ENCODE results near the gene ORMDL3. TPM values are rescaled to one million over a fixed set of nuclear protein-coding genes. Genes with fewer than 3 reads are reported as not detected.
"Not testable (repeated sequence)": the region's sequence is repeated elsewhere in the genome, so short reads cannot be mapped to it uniquely, and the experiment has no call there.

ORMDL3 gene
- total and polyA plus RNA-seq, 2 donors = 67.6 to 170 TPM

DNA sequence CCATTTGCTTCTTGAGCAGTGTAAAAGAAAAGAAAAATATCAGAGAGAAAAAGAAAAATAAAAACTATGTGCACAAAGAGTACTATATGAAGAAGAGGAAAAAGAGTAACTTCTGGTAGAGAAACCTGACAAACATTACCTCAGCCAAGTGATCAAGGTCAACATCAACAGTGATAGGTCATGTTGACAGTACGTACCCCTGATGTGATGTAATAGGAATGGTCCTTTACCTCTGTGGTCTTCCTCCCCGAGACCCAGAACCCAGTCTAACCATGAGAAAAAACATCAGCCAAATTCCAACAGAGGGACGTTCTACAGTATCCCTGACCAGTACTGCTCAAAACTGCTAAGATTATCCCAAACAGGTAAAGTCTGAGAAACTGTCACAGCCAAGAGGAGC, 13.4 kb downstream of the ORMDL3 start:
- H3K9me3 ChIP-seq (ENCODE audit: control insufficient read depth in 2 of 2, insufficient read depth in 1 of 2, low read length in 1 of 2) = no peaks in the 10 kb centered on the region
- no peak overlapping the region for H3K4me3 ChIP-seq (ENCODE audit: low read length in 2 of 2)
- 99% methylated on average over 3 of the region's 3 CpGs for WGBS
- peaks cover 0 to 11% of the 10 kb centered on the region in 2 donors for H3K4me1 ChIP-seq (ENCODE audit: control insufficient read depth in 2 of 2, insufficient read depth in 2 of 2, low read length in 2 of 2)
- no peak for DNase-seq (ENCODE audit: low read depth in 6 of 9, low spot score in 9 of 9)
- peaks cover 61 to 71% of the 10 kb centered on the region in 2 donors for H3K36me3 ChIP-seq (ENCODE audit: control insufficient read depth in 2 of 2, insufficient read depth in 2 of 2, low read length in 1 of 2)
- H3K27me3 ChIP-seq (ENCODE audit: control insufficient read depth in 2 of 2, insufficient read depth in 1 of 2, low read length in 1 of 2) = no peaks in the 10 kb centered on the region
- H3K27ac ChIP-seq (ENCODE audit: low read depth in 1 of 2, low read length in 1 of 2) = no peak overlapping the region

- Histone ChIP-seq H3K4me1 (ENCODE audit: control insufficient read depth in 2 of 2, insufficient read depth in 2 of 2, low read length in 2 of 2) (peaks cover 0 to 6% of the 10 kb centered on the region in 2 donors), H3K27ac (ENCODE audit: low read depth in 1 of 2, low read length in 1 of 2) (no peak overlapping the region), H3K4me3 (ENCODE audit: low read length in 2 of 2) (no peak overlapping the region), H3K27me3 (ENCODE audit: control insufficient read depth in 2 of 2, insufficient read depth in 1 of 2, low read length in 1 of 2) (no peaks in the 10 kb centered on the region), H3K36me3 (ENCODE audit: control insufficient read depth in 2 of 2, insufficient read depth in 2 of 2, low read length in 1 of 2) (peaks cover 79 to 82% of the 10 kb centered on the region in 2 donors), H3K9me3 (ENCODE audit: control insufficient read depth in 2 of 2, insufficient read depth in 1 of 2, low read length in 1 of 2) (peaks cover 0 to 4% of the 10 kb centered on the region in 2 donors)
- WGBS = 97% methylated on average over 6 of the region's 6 CpGs
- DNase-seq (ENCODE audit: low read depth in 6 of 9, low spot score in 9 of 9) = no peak
These were observed 18.5 kb downstream of the ORMDL3 start for GRCh38 chr17:39908789-39909352.

DNA sequence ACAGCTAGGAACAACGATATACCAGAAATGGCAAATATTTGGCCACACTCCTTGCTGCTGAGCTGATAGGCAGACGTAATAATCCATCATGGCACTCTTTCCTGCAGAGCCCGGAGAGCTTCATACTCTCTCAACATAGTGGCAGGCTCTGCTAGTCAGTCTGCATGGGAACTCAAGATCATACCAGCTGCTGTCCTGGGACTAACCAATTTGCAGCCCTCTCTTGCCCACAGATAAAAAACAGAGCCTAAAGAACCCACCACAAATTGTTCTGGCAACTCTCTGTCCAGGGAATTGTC, 22.5 kb downstream of the ORMDL3 start:
- DNase-seq (ENCODE audit: low read depth in 6 of 9, low spot score in 9 of 9) = no peak
- Histone ChIP-seq H3K4me1 (ENCODE audit: control insufficient read depth in 2 of 2, insufficient read depth in 2 of 2, low read length in 2 of 2) (peaks cover 0 to 12% of the 10 kb centered on the region in 2 donors), H3K9me3 (ENCODE audit: control insufficient read depth in 2 of 2, insufficient read depth in 1 of 2, low read length in 1 of 2) (peaks cover 0 to 4% of the 10 kb centered on the region in 2 donors), H3K4me3 (ENCODE audit: low read length in 2 of 2) (no peak overlapping the region), H3K27me3 (ENCODE audit: control insufficient read depth in 2 of 2, insufficient read depth in 1 of 2, low read length in 1 of 2) (no peaks in the 10 kb centered on the region), H3K36me3 (ENCODE audit: control insufficient read depth in 2 of 2, insufficient read depth in 2 of 2, low read length in 1 of 2) (peaks cover 49 to 67% of the 10 kb centered on the region in 2 donors), H3K27ac (ENCODE audit: low read depth in 1 of 2, low read length in 1 of 2) (no peak overlapping the region)
- WGBS = 99% methylated on average over 3 of the region's 3 CpGs

DNA sequence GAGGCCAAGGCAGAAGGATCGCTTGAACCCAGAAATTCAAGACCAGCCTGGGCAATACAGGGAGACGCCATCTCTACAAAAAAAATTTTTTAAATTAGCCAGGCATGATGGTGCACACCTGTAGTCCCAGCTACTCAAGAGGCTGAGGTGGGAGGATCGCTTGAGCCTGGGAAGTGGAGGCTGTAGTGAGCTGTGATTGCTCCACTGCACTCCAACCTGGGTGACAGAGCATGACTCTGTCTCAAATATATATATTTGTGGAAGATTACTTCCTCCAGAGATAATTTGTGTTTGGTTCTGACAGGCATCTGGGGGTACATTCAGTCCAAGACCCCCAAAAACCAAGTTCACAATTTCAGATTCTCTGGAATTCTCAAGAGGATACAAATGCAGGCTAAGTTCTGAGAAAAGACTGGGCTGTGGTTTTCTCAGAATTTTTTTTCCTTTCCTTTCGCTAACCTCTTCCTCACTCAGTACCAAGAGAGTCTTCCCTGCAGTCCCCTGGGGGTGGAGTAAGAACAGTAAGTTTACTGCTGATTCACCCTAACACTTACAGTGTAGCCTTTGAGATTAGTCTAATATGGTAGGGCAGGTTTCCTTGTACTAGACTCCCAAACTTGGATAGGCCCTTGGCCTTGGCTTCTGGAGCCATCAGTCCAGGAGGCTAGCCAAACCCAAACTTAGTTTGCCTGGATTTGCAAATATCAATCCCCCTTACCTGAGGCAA, 24.1 kb downstream of the ORMDL3 start:
- no peak for DNase-seq (ENCODE audit: low read depth in 6 of 9, low spot score in 9 of 9)
- H3K27ac ChIP-seq (ENCODE audit: low read depth in 1 of 2, low read length in 1 of 2) = no peak overlapping the region
- peaks cover 0 to 12% of the 10 kb centered on the region in 2 donors for H3K4me1 ChIP-seq (ENCODE audit: control insufficient read depth in 2 of 2, insufficient read depth in 2 of 2, low read length in 2 of 2)
- WGBS = 74% methylated on average over 4 of the region's 4 CpGs
- no peaks in the 10 kb centered on the region for H3K27me3 ChIP-seq (ENCODE audit: control insufficient read depth in 2 of 2, insufficient read depth in 1 of 2, low read length in 1 of 2)
- peaks cover 34 to 51% of the 10 kb centered on the region in 2 donors for H3K36me3 ChIP-seq (ENCODE audit: control insufficient read depth in 2 of 2, insufficient read depth in 2 of 2, low read length in 1 of 2)
- no peak overlapping the region for H3K4me3 ChIP-seq (ENCODE audit: low read length in 2 of 2)
- no peaks in the 10 kb centered on the region for H3K9me3 ChIP-seq (ENCODE audit: control insufficient read depth in 2 of 2, insufficient read depth in 1 of 2, low read length in 1 of 2)

DNA sequence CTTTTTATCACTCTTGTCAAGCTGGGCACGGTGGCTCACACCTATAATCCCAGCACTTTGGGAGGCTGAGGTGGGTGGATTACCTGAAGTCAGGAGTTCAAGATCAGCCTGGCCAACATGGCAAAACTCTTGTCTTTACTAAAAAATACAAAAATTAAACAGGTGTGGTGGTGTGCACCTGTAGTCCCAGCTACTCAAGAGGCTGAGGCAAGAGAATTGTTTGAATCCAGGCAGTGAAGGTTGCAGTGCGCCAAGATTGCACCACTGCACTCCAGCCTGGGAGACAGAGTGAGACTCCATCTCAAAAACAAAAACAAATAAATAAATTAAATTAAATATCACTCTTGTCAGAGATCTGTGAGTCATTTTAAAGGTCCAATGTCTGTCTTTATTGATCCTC, 25.4 kb downstream of the ORMDL3 start:
- not testable (repeated sequence) for H3K27me3 ChIP-seq (ENCODE audit: control insufficient read depth in 2 of 2, insufficient read depth in 1 of 2, low read length in 1 of 2); H3K9me3 ChIP-seq (ENCODE audit: control insufficient read depth in 2 of 2, insufficient read depth in 1 of 2, low read length in 1 of 2); DNase-seq (ENCODE audit: low read depth in 6 of 9, low spot score in 9 of 9); H3K27ac ChIP-seq (ENCODE audit: low read depth in 1 of 2, low read length in 1 of 2); H3K4me3 ChIP-seq (ENCODE audit: low read length in 2 of 2)
- Histone ChIP-seq H3K4me1 (ENCODE audit: control insufficient read depth in 2 of 2, insufficient read depth in 2 of 2, low read length in 2 of 2) (peaks cover 0 to 12% of the 10 kb centered on the region in 2 donors), H3K36me3 (ENCODE audit: control insufficient read depth in 2 of 2, insufficient read depth in 2 of 2, low read length in 1 of 2) (peaks cover 26 to 42% of the 10 kb centered on the region in 2 donors)
- WGBS = 97% methylated on average over 2 of the region's 2 CpGs

DNA sequence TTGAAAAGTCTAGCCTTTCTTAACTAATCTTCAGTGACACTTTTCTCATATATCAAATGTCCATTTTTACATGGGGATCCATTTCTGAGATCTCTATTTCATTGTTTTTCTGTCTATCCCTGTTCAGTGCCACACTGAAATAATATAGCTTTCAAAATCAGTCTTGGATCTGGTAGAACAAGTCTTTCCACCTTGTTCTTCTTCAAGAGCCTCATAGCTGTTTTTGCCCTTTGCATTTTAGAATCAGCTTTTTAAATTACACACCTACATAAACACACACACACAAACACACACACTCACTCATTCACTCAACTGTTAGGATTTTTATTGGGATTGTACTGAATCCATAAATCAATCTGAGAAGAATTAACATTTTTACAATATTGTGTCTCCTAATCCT, 28.2 kb downstream of the ORMDL3 start:
- Histone ChIP-seq H3K27ac (ENCODE audit: low read depth in 1 of 2, low read length in 1 of 2) (no peak overlapping the region), H3K4me1 (ENCODE audit: control insufficient read depth in 2 of 2, insufficient read depth in 2 of 2, low read length in 2 of 2) (peaks cover 0 to 14% of the 10 kb centered on the region in 2 donors), H3K27me3 (ENCODE audit: control insufficient read depth in 2 of 2, insufficient read depth in 1 of 2, low read length in 1 of 2) (no peaks in the 10 kb centered on the region), H3K36me3 (ENCODE audit: control insufficient read depth in 2 of 2, insufficient read depth in 2 of 2, low read length in 1 of 2) (peaks cover 0 to 15% of the 10 kb centered on the region in 2 donors), H3K9me3 (ENCODE audit: control insufficient read depth in 2 of 2, insufficient read depth in 1 of 2, low read length in 1 of 2) (no peaks in the 10 kb centered on the region), H3K4me3 (ENCODE audit: low read length in 2 of 2) (no peak overlapping the region)
- DNase-seq (ENCODE audit: low read depth in 6 of 9, low spot score in 9 of 9) = no peak

GRCh38 chr17:39898088-39898487, 29.3 kb downstream of the ORMDL3 start:
- H3K9me3 ChIP-seq (ENCODE audit: control insufficient read depth in 2 of 2, insufficient read depth in 1 of 2, low read length in 1 of 2) = no peaks in the 10 kb centered on the region
- DNase-seq (ENCODE audit: low read depth in 6 of 9, low spot score in 9 of 9) = no peak
- no peak overlapping the region for H3K27ac ChIP-seq (ENCODE audit: low read depth in 1 of 2, low read length in 1 of 2)
- H3K4me3 ChIP-seq (ENCODE audit: low read length in 2 of 2) = no peak overlapping the region
- 98% methylated on average over 4 of the region's 4 CpGs for WGBS
- H3K36me3 ChIP-seq (ENCODE audit: control insufficient read depth in 2 of 2, insufficient read depth in 2 of 2, low read length in 1 of 2) = peaks cover 0 to 6% of the 10 kb centered on the region in 2 donors
- H3K4me1 ChIP-seq (ENCODE audit: control insufficient read depth in 2 of 2, insufficient read depth in 2 of 2, low read length in 2 of 2) = peaks cover 0 to 8% of the 10 kb centered on the region in 2 donors
- no peaks in the 10 kb centered on the region for H3K27me3 ChIP-seq (ENCODE audit: control insufficient read depth in 2 of 2, insufficient read depth in 1 of 2, low read length in 1 of 2)

GRCh38 chr17:39894681-39895376, 32.6 kb downstream of the ORMDL3 start:
- DNase-seq (ENCODE audit: low read depth in 6 of 9, low spot score in 9 of 9) = peak in 1 of 9 donors; percentile 31
- H3K36me3 ChIP-seq (ENCODE audit: control insufficient read depth in 2 of 2, insufficient read depth in 2 of 2, low read length in 1 of 2) = no peaks in the 10 kb centered on the region
- H3K27ac ChIP-seq (ENCODE audit: low read depth in 1 of 2, low read length in 1 of 2) = no peak overlapping the region
- no peak overlapping the region for H3K4me3 ChIP-seq (ENCODE audit: low read length in 2 of 2)
- H3K9me3 ChIP-seq (ENCODE audit: control insufficient read depth in 2 of 2, insufficient read depth in 1 of 2, low read length in 1 of 2) = no peaks in the 10 kb centered on the region
- WGBS = 43% methylated on average over 3 of the region's 3 CpGs
- peaks cover 0 to 8% of the 10 kb centered on the region in 2 donors for H3K4me1 ChIP-seq (ENCODE audit: control insufficient read depth in 2 of 2, insufficient read depth in 2 of 2, low read length in 2 of 2)
- no peaks in the 10 kb centered on the region for H3K27me3 ChIP-seq (ENCODE audit: control insufficient read depth in 2 of 2, insufficient read depth in 1 of 2, low read length in 1 of 2)

GRCh38 chr17:39889200-39889599, 38.2 kb downstream of the ORMDL3 start:
- DNase-seq (ENCODE audit: low read depth in 6 of 9, low spot score in 9 of 9) = no peak
- Histone ChIP-seq H3K27ac (ENCODE audit: low read depth in 1 of 2, low read length in 1 of 2) (no peak overlapping the region), H3K27me3 (ENCODE audit: control insufficient read depth in 2 of 2, insufficient read depth in 1 of 2, low read length in 1 of 2) (no peaks in the 10 kb centered on the region), H3K4me3 (ENCODE audit: low read length in 2 of 2) (no peak overlapping the region), H3K36me3 (ENCODE audit: control insufficient read depth in 2 of 2, insufficient read depth in 2 of 2, low read length in 1 of 2) (no peaks in the 10 kb centered on the region), H3K9me3 (ENCODE audit: control insufficient read depth in 2 of 2, insufficient read depth in 1 of 2, low read length in 1 of 2) (no peaks in the 10 kb centered on the region), H3K4me1 (ENCODE audit: control insufficient read depth in 2 of 2, insufficient read depth in 2 of 2, low read length in 2 of 2) (no peaks in the 10 kb centered on the region)
- 67% methylated on average over 2 of the region's 2 CpGs for WGBS
